B cell (primary cell): Measurements from ENCODE around the gene MYO9B. TPM values are rescaled to one million over a fixed set of nuclear protein-coding genes. Genes with fewer than 3 reads are reported as not detected.
"Not testable (repeated sequence)": the region's sequence is repeated elsewhere in the genome, so short reads cannot be mapped to it uniquely, and the experiment has no call there.

Experiments used
- ATAC-seq: fragments of 200-7000 bp; cut with Tn5 transposase; one replicate; pipeline ENCODE4 v1.10.0; 2021; ENCODE audit warnings: low read depth, mild to moderate bottlenecking, moderate number of reproducible peaks, moderate library complexity
- CTCF ChIA-PET: fragments of 350-600 bp; sonication (Branson Sonifier 250); formaldehyde crosslinking; loops from one replicate; lab custom pipeline; 2021; ENCODE audit warnings: antibody characterized with exemption, inconsistent platforms; lab: Charles Lee
- POLR2A ChIA-PET: fragments of 350-600 bp; sonication (Branson Sonifier 250); formaldehyde crosslinking; loops from one replicate; lab custom pipeline; 2021; ENCODE audit warnings: antibody characterized with exemption; lab: Charles Lee
- DNase-seq: peaks from one replicate; pipeline ENCODE4 v3.0.0; 2013
- H2AFZ ChIP-seq: 2 replicates; pipeline ENCODE4 v1.6.1; 2012; ENCODE audit warnings: mild to moderate bottlenecking, low read depth, low read length; ENCODE audit not compliant: insufficient read depth, poor library complexity, severe bottlenecking
- H3K27ac ChIP-seq, 2 donors: 1 replicate in 1 of 2; 2 replicates in 1 of 2; pipeline ENCODE4 v1.5.1; 2012 to 2013; ENCODE audit warnings: low read length in 2 of 2, mild to moderate bottlenecking in 2 of 2, moderate library complexity in 1 of 2
- H3K27me3 ChIP-seq, 4 experiments: fragments of 200-600 bp in 1 of 4; sonication (generic) in 1 of 4; replicated peaks in 1 of 4; 1 replicate in 2 of 4; 2 replicates in 2 of 4; pipeline versions ENCODE4 v1.6.1 to v1.7.0; 2013 to 2016; ENCODE audit warnings: low read length in 3 of 4, mild to moderate bottlenecking in 2 of 4, mixed read lengths in 1 of 4, moderate library complexity in 1 of 4; ENCODE audit not compliant: insufficient read depth in 4 of 4, control insufficient read depth in 3 of 4; ENCODE audit errors: control extremely low read depth in 1 of 4
- H3K36me3 ChIP-seq, 2 experiments: replicated peaks in 1 of 2; 1 replicate in 1 of 2; 2 replicates in 1 of 2; pipeline versions ENCODE4 v1.6.1 to v1.7.1; 2013; ENCODE audit warnings: low read length in 1 of 2; ENCODE audit not compliant: insufficient read depth in 2 of 2, control insufficient read depth in 1 of 2; ENCODE audit errors: control extremely low read depth in 1 of 2, extremely low read depth in 1 of 2
- H3K4me1 ChIP-seq, 2 donors: fragments of 200-600 bp in 1 of 2; sonication (generic) in 1 of 2; 1 replicate in 1 of 2; 2 replicates in 1 of 2; pipeline versions ENCODE4 v1.5.1 to v1.6.1; 2013 to 2017; ENCODE audit warnings: low read length in 2 of 2; ENCODE audit not compliant: control insufficient read depth in 2 of 2, insufficient read depth in 2 of 2
- H3K4me2 ChIP-seq: replicated peaks from 2 replicates; pipeline ENCODE3; 2012; ENCODE audit warnings: mild to moderate bottlenecking, low read depth, low read length; ENCODE audit not compliant: poor library complexity, severe bottlenecking
- H3K4me3 ChIP-seq, 5 experiments: fragments of 200-600 bp in 1 of 5; sonication (generic) in 1 of 5; 1 replicate in 3 of 5; 2 replicates in 2 of 5; pipeline versions ENCODE4 v1.5.1 to v1.7.0; 2011 to 2016; ENCODE audit warnings: low read length in 4 of 5, mild to moderate bottlenecking in 4 of 5, low read depth in 2 of 5, control low read depth in 1 of 5, moderate library complexity in 1 of 5; ENCODE audit not compliant: insufficient read depth in 1 of 5; ENCODE audit errors: control extremely low read depth in 1 of 5, extremely low read depth in 1 of 5
- H3K79me2 ChIP-seq: fragments of 200-600 bp; sonication (generic); one replicate; pipeline ENCODE4 v1.6.0; 2016; ENCODE audit warnings: low read length; ENCODE audit not compliant: control insufficient read depth, insufficient read depth
- H3K9ac ChIP-seq: fragments of 200-600 bp; sonication (generic); 2 replicates; pipeline ENCODE4 v1.6.1; 2017; ENCODE audit warnings: mild to moderate bottlenecking, low read length, moderate library complexity
- H3K9me3 ChIP-seq, 3 donors: one replicate each; pipeline versions ENCODE4 v1.6.1 to v1.7.1; 2013; ENCODE audit warnings: low read length in 2 of 3; ENCODE audit not compliant: control insufficient read depth in 2 of 3, insufficient read depth in 1 of 3; ENCODE audit errors: control extremely low read depth in 1 of 3
- H4K20me1 ChIP-seq: 2 replicates; pipeline ENCODE4 v1.6.0; 2012; ENCODE audit warnings: mild to moderate bottlenecking, low read length; ENCODE audit not compliant: insufficient read depth, control insufficient read depth, poor library complexity, severe bottlenecking
- H3K27ac Mint-ChIP-seq: one replicate; pipeline ENCODE4 v1.8.0; 2021; ENCODE audit warnings: mixed read lengths
- H3K27me3 Mint-ChIP-seq: one replicate; pipeline ENCODE4 v1.8.0; 2021; ENCODE audit warnings: mixed read lengths
- H3K4me1 Mint-ChIP-seq: one replicate; pipeline ENCODE4 v1.8.0; 2021; ENCODE audit warnings: mixed read lengths
- H3K4me3 Mint-ChIP-seq: one replicate; pipeline ENCODE4 v1.8.0; 2021; ENCODE audit warnings: mixed read lengths
- H3K9me3 Mint-ChIP-seq: one replicate; pipeline ENCODE4 v1.8.0; 2022; ENCODE audit warnings: mixed read lengths; ENCODE audit not compliant: insufficient read depth
- EZH2 ChIP-seq: IDR thresholded peaks from 2 replicates; pipeline ENCODE4 v1.6.1; 2012; ENCODE audit warnings: borderline replicate concordance, low read depth, mild to moderate bottlenecking, moderate library complexity, low read length; ENCODE audit not compliant: insufficient read depth, poor library complexity, severe bottlenecking
- WGBS: methylation state at CpG from one replicate; pipeline ENCODE4 v1.1.5; 2013; ENCODE audit warnings: missing lambda C conversion rate; ENCODE audit not compliant: insufficient coverage; 5-methylcytosine and 5-hydroxymethylcytosine counted together
- intact Hi-C: fragments of 100-400 bp; cut with micrococcal nuclease; formaldehyde crosslinking; loops from one replicate; pipeline ENCODE4 v1.10.0; 2022
- polyA plus RNA-seq: library from polyadenylated mRNA; depleted of rRNA; stranded (reverse); fragments of >200 nt; gene quantifications from 2 replicates; pipeline ENCODE4 v1.2.3, GENCODE V29; 2012
- total RNA-seq, 2 donors: library from RNA; stranded (reverse); fragments of 120-200 nt in 1 of 2; gene quantifications; 1 replicate in 1 of 2; 2 replicates in 1 of 2; pipeline versions ENCODE4 v1.2.3 to v1.2.4, GENCODE V29; 2013 to 2022
- TF ChIP-seq, protein P1 (sequence below): fragments of 200-600 bp; IDR thresholded peaks from one replicate; pipeline ENCODE4 v1.8.0; 2022; ENCODE audit warnings: antibody characterized with exemption, mild to moderate bottlenecking

MYO9B gene
- total and polyA plus RNA-seq, 2 donors (not counting 1 experiment from before 2014, with no cell fraction given), result 256 to 273 TPM

DNA sequence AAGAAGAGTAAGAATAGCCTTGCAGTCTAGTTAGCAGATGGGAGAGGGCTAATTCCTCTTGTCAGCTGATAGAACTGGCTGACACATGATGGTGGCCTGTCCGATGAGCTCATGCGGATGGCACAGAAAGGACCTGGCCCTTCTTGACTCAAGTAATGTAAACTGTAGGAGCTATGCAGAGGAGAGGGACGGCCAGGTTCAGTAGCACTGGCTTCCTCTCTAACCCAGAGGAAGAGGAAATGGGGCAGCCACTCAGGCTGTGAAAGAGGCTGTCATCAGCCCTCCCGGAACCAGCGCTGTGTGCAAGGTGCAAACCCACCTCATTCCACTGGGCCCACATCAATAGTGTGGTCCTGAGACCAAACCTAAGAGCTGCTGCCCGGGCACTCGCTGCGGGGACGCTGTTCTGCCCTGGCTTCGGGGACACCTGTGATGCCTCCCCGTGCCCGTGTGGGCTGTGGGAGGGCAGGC, 108.8 kb downstream of the MYO9B start:
- ChIA-PET POLR2A (interaction anchor here (0.7 to 2.0 kb wide), 13 partner anchors 12 to 110 kb away, joined by 3 to 10 read pairs (median 4); partner anchors contain the start of genes ANKLE1, MYO9B, OCEL1 and USE1), CTCF (interaction anchor here (0.7 to 2.4 kb wide), 17 partner anchors 7 to 470 kb away, joined by 3 to 24 read pairs (median 5); partner anchors contain the start of genes HAUS8, MYO9B, OCEL1 and USE1)
- Histone ChIP-seq H3K4me1 (peaks cover 19 to 25% of the 10 kb centered on the region in 2 donors), H2AFZ (peak overlapping the region; percentile 62), H3K9ac (peak overlapping the region; percentile 51), H3K4me3 (peak overlapping the region in 4 of 5 experiments; percentile 17 to 53 (median 33)), H3K27me3 (no peaks in the 10 kb centered on the region), H4K20me1 (no peaks in the 10 kb centered on the region), H3K9me3 (no peaks in the 10 kb centered on the region), H3K79me2 (peaks cover 18% of the 10 kb centered on the region), H3K27ac (peak overlapping the region; percentile 52 to 76), H3K36me3 (peaks cover 5 to 48% of the 10 kb centered on the region in 2 experiments), H3K4me2 (peak overlapping the region; percentile 79)
- Mint-ChIP-seq H3K27ac (peak overlapping the region; percentile 88), H3K9me3 (no peaks in the 10 kb centered on the region), H3K27me3 (no peaks in the 10 kb centered on the region), H3K4me3 (peak overlapping the region; percentile 85), H3K4me1 (peaks cover 30% of the 10 kb centered on the region)
- no peak for TF ChIP-seq EZH2
- TF ChIP-seq, protein P1, sequence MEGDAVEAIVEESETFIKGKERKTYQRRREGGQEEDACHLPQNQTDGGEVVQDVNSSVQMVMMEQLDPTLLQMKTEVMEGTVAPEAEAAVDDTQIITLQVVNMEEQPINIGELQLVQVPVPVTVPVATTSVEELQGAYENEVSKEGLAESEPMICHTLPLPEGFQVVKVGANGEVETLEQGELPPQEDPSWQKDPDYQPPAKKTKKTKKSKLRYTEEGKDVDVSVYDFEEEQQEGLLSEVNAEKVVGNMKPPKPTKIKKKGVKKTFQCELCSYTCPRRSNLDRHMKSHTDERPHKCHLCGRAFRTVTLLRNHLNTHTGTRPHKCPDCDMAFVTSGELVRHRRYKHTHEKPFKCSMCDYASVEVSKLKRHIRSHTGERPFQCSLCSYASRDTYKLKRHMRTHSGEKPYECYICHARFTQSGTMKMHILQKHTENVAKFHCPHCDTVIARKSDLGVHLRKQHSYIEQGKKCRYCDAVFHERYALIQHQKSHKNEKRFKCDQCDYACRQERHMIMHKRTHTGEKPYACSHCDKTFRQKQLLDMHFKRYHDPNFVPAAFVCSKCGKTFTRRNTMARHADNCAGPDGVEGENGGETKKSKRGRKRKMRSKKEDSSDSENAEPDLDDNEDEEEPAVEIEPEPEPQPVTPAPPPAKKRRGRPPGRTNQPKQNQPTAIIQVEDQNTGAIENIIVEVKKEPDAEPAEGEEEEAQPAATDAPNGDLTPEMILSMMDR, result no peak
- 49% methylated on average over 10 of the region's 12 CpGs for WGBS
- intact Hi-C loops, result loop anchor here (1.0 to 5.0 kb wide), 4 partner anchors 47 to 117 kb away; partner anchors contain the start of genes BABAM1, HAUS8 and MYO9B
- peak; percentile 64 for DNase-seq
- ATAC-seq, result peak; percentile 60

DNA sequence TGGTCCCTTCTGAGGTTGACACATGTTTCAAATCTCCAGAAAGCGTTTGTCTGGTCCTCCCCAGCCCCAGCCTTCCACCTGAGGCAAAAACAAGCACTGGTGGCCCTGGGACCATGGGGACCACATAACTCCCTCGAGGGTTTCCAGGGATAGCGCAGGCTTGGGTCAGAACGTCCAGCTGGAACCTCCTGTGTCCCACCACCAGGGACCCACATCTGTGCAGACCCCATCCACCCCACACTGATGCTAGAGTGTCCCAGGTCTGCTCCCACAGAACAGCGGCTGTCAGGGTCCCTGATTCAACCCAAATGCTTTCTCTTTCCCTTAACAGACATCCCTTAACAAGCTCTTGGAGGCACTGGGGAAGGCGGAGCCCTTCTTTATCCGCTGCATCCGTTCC, 110.0 kb downstream of the MYO9B start:
- Histone ChIP-seq H3K4me2 (no peak overlapping the region), H4K20me1 (no peaks in the 10 kb centered on the region), H3K4me3 (no peak overlapping the region), H3K9me3 (no peaks in the 10 kb centered on the region), H3K27ac (no peak overlapping the region), H3K9ac (no peak overlapping the region), H3K79me2 (peaks cover 18% of the 10 kb centered on the region), H3K4me1 (peaks cover 19 to 25% of the 10 kb centered on the region in 2 donors), H2AFZ (no peak overlapping the region), H3K27me3 (no peaks in the 10 kb centered on the region), H3K36me3 (peaks cover 5 to 58% of the 10 kb centered on the region in 2 experiments)
- ChIA-PET POLR2A (no interaction called here), CTCF (interaction anchor here (0.7 to 2.4 kb wide), 2 partner anchors 59 to 110 kb away, joined by 3 to 24 read pairs; partner anchors contain the start of genes HAUS8 and MYO9B)
- peaks cover 29% of the 10 kb centered on the region for H3K4me1 Mint-ChIP-seq
- H3K9me3 Mint-ChIP-seq, result no peaks in the 10 kb centered on the region
- no peak overlapping the region for H3K27ac Mint-ChIP-seq
- TF ChIP-seq EZH2, result no peak
- TF ChIP-seq, protein P1, result no peak
- no peak for ATAC-seq
- intact Hi-C loops, result loop anchor here (2.0 kb wide), 1 partner anchor 111 kb away; the partner anchor contains the start of genes HAUS8 and MYO9B
- no peak overlapping the region for H3K4me3 Mint-ChIP-seq
- H3K27me3 Mint-ChIP-seq, result no peaks in the 10 kb centered on the region
- WGBS, result 84% methylated on average over 7 of the region's 8 CpGs
- no peak for DNase-seq

DNA sequence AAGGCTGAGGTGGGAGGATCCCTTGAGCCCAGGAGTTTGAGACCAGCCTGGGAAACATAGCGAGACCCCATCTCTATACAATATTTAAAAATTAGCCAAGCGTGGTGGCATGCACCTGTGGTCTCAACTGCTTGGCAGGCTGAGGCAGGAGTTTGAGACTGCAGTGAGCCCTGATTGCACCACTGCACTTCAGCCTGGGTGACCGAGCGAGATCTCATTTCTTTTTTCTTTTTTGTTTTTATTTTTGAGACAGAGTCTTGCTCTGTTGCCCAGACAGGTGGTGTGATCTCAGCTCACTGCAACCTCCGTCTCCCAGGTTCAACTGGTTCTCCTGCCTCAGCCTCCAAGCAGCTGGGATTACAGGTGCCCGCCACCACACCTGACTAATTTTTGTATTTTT, 116.2 kb downstream of the MYO9B start:
- H3K9me3 Mint-ChIP-seq, H2AFZ ChIP-seq, POLR2A ChIA-PET, H3K9me3 ChIP-seq, intact Hi-C loops, H3K4me3 ChIP-seq, H3K4me1 ChIP-seq, DNase-seq, H3K4me3 Mint-ChIP-seq, ATAC-seq, H3K27me3 ChIP-seq, H3K4me2 ChIP-seq, H3K9ac ChIP-seq, H3K4me1 Mint-ChIP-seq, H3K79me2 ChIP-seq, H3K27me3 Mint-ChIP-seq, H3K27ac ChIP-seq, H4K20me1 ChIP-seq: not testable (repeated sequence)
- peaks cover 5 to 83% of the 10 kb centered on the region in 2 experiments for H3K36me3 ChIP-seq
- peak overlapping the region; percentile 20 for H3K27ac Mint-ChIP-seq
- WGBS, result 71% methylated on average over 1 of the region's 6 CpGs
- CTCF ChIA-PET, result interaction anchor here (0.6 to 0.7 kb wide), 2 partner anchors 8 to 1132 kb away, joined by 3 to 6 read pairs; no protein-coding TSS in a partner anchor
